Measurements from ENCODE around the gene PIK3AP1.

The PIK3AP1 gene

DNA sequence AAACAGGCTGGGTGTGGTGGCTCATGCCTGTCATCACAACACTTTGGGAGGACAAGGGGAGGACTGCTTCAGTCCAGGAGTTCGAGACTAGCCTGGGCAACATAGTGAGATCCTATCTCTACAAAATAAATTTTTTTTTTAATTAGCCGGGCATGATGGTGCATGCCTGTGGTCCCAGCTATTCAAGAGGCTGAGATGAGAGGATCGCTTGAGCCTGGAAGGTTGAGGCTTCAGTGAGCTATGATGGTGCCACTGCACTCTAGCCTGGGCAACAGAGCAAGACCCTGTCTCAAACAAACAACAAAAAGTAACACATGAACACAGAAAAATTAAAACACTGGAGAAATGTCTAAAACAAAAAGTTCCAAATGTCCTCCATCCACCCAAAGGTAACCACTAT, 22.9 kb downstream of the PIK3AP1 start:
- H3K4me3 ChIP-seq (replicated peaks; ENCODE audit: low read depth, low read length): no peak overlapping the region
- TF ChIP-seq, protein P1, sequence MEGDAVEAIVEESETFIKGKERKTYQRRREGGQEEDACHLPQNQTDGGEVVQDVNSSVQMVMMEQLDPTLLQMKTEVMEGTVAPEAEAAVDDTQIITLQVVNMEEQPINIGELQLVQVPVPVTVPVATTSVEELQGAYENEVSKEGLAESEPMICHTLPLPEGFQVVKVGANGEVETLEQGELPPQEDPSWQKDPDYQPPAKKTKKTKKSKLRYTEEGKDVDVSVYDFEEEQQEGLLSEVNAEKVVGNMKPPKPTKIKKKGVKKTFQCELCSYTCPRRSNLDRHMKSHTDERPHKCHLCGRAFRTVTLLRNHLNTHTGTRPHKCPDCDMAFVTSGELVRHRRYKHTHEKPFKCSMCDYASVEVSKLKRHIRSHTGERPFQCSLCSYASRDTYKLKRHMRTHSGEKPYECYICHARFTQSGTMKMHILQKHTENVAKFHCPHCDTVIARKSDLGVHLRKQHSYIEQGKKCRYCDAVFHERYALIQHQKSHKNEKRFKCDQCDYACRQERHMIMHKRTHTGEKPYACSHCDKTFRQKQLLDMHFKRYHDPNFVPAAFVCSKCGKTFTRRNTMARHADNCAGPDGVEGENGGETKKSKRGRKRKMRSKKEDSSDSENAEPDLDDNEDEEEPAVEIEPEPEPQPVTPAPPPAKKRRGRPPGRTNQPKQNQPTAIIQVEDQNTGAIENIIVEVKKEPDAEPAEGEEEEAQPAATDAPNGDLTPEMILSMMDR (IDR thresholded peaks at IDR 0.05; ENCODE audit: low read depth, low read length, missing control alignments): no peak
- DNase-seq (ENCODE audit: extremely low read depth, low read depth): no peak

DNA sequence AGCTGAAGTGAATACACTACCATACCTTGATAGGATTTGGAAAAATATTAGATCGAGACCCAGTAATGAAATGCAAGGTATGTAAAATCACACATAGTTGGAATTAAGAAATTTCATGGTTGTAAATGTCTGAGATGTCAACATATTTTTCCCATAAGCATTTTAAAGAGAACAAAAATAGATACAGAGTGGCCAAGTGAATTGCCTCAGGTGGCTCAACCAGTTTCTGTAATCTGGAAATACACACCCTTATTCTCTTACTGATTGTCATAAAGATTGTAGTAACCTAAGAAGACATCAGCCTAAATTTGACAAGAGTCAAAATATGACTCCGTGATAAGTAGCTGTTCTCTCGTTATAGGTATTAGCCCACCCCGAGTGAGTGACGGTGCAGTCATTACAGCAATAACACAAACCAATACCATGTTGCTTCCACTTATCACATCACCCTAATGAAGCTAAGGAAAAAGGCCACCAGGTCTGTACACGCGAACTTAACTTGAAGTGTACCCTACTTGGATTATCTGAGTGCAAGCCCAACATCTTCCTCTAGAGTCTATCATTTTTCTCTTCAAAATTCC, 23.4 kb downstream of the PIK3AP1 start:
- DNase-seq (ENCODE audit: extremely low read depth, low read depth): no peak
- no peak overlapping the region for H3K4me3 ChIP-seq (replicated peaks; ENCODE audit: low read depth, low read length)
- TF ChIP-seq, protein P1 (IDR thresholded peaks at IDR 0.05; ENCODE audit: low read depth, low read length, missing control alignments): no peak

DNA sequence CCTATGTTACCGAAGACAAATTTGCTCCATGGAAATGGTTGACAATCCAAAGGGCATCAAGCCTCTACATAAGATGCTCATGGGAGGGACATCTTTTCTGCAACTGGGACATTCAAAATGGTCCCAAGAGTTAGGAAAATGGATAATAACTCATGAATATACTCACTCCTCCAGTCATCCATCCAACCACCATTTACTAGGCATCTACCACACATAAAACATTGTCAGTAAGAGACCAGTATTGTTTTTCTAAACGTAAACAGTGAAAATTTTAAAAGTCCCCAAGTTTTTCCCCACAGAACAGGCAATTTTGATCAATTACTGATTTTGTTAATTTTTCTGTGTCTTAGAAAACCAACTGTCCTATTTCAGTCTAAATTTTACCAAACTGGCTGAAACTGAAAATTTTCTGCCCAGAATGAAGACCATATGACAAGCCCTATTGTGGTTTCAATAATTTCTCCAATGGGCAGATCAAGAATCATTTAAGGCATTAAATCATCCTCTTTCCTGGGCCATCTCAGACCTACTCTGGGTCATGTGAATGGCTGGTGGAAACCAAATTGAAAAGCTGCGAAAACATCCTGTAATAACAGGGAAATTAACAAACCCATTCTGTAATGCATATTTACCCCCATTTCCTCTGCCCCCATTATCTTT, 24.2 kb downstream of the PIK3AP1 start:
- DNase-seq (ENCODE audit: extremely low read depth, low read depth): no peak
- TF ChIP-seq, protein P1 (IDR thresholded peaks at IDR 0.05; ENCODE audit: low read depth, low read length, missing control alignments): no peak
- H3K4me3 ChIP-seq (replicated peaks; ENCODE audit: low read depth, low read length): no peak overlapping the region

DNA sequence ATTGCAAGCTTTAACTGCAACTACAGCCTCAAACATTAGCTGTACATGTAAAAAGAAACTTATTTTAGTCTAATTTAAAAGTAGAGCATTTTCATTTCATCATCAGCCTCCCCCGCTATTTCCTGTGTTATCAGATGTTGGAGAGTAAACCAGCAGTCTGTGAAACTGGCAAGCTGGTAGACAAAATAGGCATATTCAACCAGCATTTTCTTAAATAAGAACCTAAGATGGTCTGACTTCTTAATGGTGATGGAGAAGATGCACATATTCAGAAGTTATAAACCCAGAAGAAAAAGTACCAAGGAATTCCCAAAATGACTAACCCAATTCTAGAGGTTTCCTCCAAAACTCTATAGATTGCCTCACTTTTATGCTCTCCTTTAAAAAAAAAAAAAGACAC, 24.9 kb downstream of the PIK3AP1 start:
- DNase-seq (ENCODE audit: extremely low read depth, low read depth): no peak
- H3K4me3 ChIP-seq (replicated peaks; ENCODE audit: low read depth, low read length): no peak overlapping the region
- TF ChIP-seq, protein P1 (IDR thresholded peaks at IDR 0.05; ENCODE audit: low read depth, low read length, missing control alignments): no peak

DNA sequence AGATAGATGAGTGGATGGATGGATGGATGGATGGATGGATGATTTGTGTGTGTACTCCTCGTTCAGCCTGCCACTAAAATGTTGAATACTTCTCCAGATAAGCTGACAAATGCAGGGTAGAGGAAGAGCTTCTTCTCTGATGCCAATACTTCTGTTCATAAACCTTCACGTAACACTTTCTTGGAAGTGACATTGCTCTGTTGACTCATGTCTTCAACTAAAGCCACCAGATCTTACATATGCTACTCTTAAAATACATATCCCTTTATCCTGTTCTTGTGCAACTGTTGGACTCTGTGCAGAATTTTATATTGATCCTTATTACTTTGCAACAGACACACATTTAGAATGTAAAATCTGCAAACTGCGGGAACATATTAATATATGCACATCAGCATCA, 26.9 kb downstream of the PIK3AP1 start:
- TF ChIP-seq, protein P1 (IDR thresholded peaks at IDR 0.05; ENCODE audit: low read depth, low read length, missing control alignments): no peak
- H3K4me3 ChIP-seq (replicated peaks; ENCODE audit: low read depth, low read length): no peak overlapping the region
- no peak for DNase-seq (ENCODE audit: extremely low read depth, low read depth)

DNA sequence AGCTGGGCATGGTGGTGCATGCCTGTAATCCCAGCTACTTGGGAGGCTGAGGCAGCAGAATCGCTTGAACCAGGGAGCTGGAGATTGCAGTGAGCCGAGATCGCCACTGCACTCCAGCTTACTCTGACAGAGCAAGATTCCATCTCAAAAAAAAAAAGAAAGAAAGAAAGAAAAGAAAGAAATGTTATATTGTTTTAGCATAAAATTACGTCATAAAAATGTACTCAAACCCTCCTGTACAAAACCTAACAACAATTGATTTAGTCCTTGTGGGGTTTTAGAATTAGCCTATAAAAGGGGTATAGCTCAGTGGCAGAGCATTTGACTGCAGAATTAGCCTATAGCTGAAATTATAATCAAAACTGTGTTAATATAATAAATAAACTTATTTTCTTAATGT, 27.9 kb downstream of the PIK3AP1 start:
- TF ChIP-seq, protein P1 (IDR thresholded peaks at IDR 0.05; ENCODE audit: low read depth, low read length, missing control alignments): no peak
- no peak for DNase-seq (ENCODE audit: extremely low read depth, low read depth)
- no peak overlapping the region for H3K4me3 ChIP-seq (replicated peaks; ENCODE audit: low read depth, low read length)

Data from HFF-Myc (cell line).